Measurements from ENCODE around the gene FLT3. TPM values are rescaled to one million over a fixed set of nuclear protein-coding genes. Genes with fewer than 3 reads are reported as not detected.
"Not testable (repeated sequence)": the region's sequence is repeated elsewhere in the genome, so short reads cannot be mapped to it uniquely, and the experiment has no call there.

The FLT3 gene
- total RNA-seq, 2 experiments from 2014 or later, result not detected

GRCh38 chr13:27967736-27968315 lies 132.6 kb downstream of the FLT3 start:
- peak overlapping the region; percentile 46 for H3K27ac Mint-ChIP-seq
- peaks cover 2% of the 10 kb centered on the region for H3K4me1 Mint-ChIP-seq (ENCODE audit: low read depth)
- peaks cover 2% of the 10 kb centered on the region for H3K36me3 Mint-ChIP-seq (ENCODE audit: low read depth)
- peaks cover 75% of the 10 kb centered on the region for H3K27me3 Mint-ChIP-seq (ENCODE audit: low read depth)
- POLR2A ChIA-PET, result no interaction called here
- H3K9me3 Mint-ChIP-seq (ENCODE audit: insufficient read depth), result no peaks in the 10 kb centered on the region
- peak overlapping the region; percentile 36 for H3K4me3 Mint-ChIP-seq
- ATAC-seq (no peak), DNase-seq (no peak)
- CTCF ChIA-PET, result interaction anchor here (0.9 kb wide), 1 partner anchor 606 kb away, joined by 3 read pairs; no protein-coding TSS in a partner anchor

GRCh38 chr13:27967203-27967735 lies 133.1 kb downstream of the FLT3 start:
- Mint-ChIP-seq H3K27ac (peak overlapping the region; percentile 46), H3K4me1 (ENCODE audit: low read depth) (peaks cover 2% of the 10 kb centered on the region)

DNA sequence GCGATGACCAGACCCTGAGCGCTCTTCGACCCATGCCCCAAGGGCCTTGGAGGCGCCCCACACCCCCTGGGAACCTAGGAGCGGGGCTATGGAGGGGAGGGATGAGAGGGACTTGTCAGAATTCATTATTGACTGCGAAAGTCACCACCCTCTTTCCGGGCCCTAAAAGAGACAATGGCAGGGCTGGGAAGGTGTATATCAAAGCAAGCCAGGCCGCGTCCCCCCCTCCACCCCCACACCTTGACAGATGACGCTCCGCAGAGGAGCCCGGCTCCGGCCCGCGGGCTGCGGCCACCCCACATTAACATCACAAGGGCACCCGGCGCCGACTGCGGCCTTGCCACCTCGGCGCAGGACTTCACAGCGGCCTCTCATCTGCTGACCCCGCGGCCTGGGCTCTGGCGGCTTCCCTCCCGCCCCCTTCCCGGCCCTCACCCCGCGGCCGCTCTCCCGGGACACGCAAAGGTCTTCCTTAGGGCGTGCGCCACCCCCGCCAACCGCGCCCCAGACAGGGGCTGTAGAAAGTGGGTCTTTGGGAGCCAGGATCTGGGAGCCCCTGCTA lies 133.7 kb downstream of the FLT3 start:
- CTCF ChIA-PET, result no interaction called here

More at GRCh38 chr13:27967203-27967735, 133.1 kb downstream of the FLT3 start:
- no peak for ATAC-seq
- POLR2A ChIA-PET, result no interaction called here
- H3K36me3 Mint-ChIP-seq (ENCODE audit: low read depth), result peaks cover 2% of the 10 kb centered on the region
- H3K9me3 Mint-ChIP-seq (ENCODE audit: insufficient read depth), result no peaks in the 10 kb centered on the region
- DNase-seq, result no peak
- peaks cover 79% of the 10 kb centered on the region for H3K27me3 Mint-ChIP-seq (ENCODE audit: low read depth)
- CTCF ChIA-PET, result interaction anchor here (0.9 kb wide), 1 partner anchor 605 kb away, joined by 3 read pairs; no protein-coding TSS in a partner anchor
- peak overlapping the region; percentile 8 for H3K4me3 Mint-ChIP-seq

GRCh38 chr13:27965740-27966640 lies 134.4 kb downstream of the FLT3 start:
- Mint-ChIP-seq H3K4me3 (no peak overlapping the region), H3K27me3 (ENCODE audit: low read depth) (peaks cover 81% of the 10 kb centered on the region), H3K9me3 (ENCODE audit: insufficient read depth) (no peaks in the 10 kb centered on the region), H3K4me1 (ENCODE audit: low read depth) (peaks cover 6% of the 10 kb centered on the region), H3K36me3 (ENCODE audit: low read depth) (peaks cover 2% of the 10 kb centered on the region), H3K27ac (no peak overlapping the region)
- ChIA-PET CTCF (interaction anchor here (2.4 kb wide), 1 partner anchor 12 kb away, joined by 8 read pairs; no protein-coding TSS in a partner anchor), POLR2A (no interaction called here)
- DNase-seq, result no peak
- ATAC-seq, result no peak

More for the DNA sequence above, 133.7 kb downstream of the FLT3 start:
- Mint-ChIP-seq H3K9me3 (ENCODE audit: insufficient read depth) (no peaks in the 10 kb centered on the region), H3K27me3 (ENCODE audit: low read depth) (peaks cover 84% of the 10 kb centered on the region), H3K27ac (no peak overlapping the region), H3K4me3 (no peak overlapping the region), H3K4me1 (ENCODE audit: low read depth) (peaks cover 2% of the 10 kb centered on the region), H3K36me3 (ENCODE audit: low read depth) (peaks cover 2% of the 10 kb centered on the region)
- ATAC-seq, result no peak
- no peak for DNase-seq
- POLR2A ChIA-PET, result no interaction called here

- ChIA-PET POLR2A (no interaction called here), CTCF (interaction anchor here (2.4 kb wide), 1 partner anchor 12 kb away, joined by 8 read pairs; no protein-coding TSS in a partner anchor)
- H3K27ac Mint-ChIP-seq, result no peak overlapping the region
- H3K36me3 Mint-ChIP-seq (ENCODE audit: low read depth), result peaks cover 2% of the 10 kb centered on the region
- peaks cover 9% of the 10 kb centered on the region for H3K4me1 Mint-ChIP-seq (ENCODE audit: low read depth)
- DNase-seq (no peak), ATAC-seq (no peak)
- peaks cover 77% of the 10 kb centered on the region for H3K27me3 Mint-ChIP-seq (ENCODE audit: low read depth)
- no peaks in the 10 kb centered on the region for H3K9me3 Mint-ChIP-seq (ENCODE audit: insufficient read depth)
- H3K4me3 Mint-ChIP-seq, result no peak overlapping the region
These were observed 135.0 kb downstream of the FLT3 start for GRCh38 chr13:27965343-27965739.

DNA sequence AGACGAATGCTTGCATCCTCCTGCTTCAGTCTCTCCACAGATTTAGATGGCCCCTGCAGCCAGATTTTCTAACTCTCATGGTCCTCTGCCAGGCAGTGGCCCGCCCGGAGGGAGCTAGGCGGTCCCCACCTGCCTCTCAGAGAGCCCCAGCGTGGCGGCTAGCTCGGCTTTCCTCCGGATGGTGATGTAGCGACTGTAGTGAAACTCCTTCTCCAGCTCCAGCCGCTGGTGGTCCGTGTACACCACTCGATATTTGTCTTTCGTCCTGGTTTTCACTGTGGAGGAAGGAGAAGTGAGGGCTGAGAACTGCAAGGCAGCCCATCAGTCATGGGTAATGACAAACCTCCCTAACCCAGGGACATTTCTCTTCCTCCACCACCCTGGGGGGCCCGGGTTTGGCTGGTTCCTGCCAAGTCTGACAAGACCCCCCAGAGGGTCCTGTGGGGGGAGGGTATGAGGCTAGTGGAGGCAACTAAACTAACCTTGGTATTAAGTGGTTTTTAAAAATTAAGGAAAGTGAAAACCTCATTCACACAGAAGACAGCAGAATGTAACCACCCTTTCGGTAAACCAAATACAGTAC lies 135.5 kb downstream of the FLT3 start:
- Mint-ChIP-seq H3K27ac (no peak overlapping the region), H3K9me3 (ENCODE audit: insufficient read depth) (no peaks in the 10 kb centered on the region), H3K4me1 (ENCODE audit: low read depth) (peaks cover 13% of the 10 kb centered on the region), H3K4me3 (no peak overlapping the region), H3K27me3 (ENCODE audit: low read depth) (peaks cover 77% of the 10 kb centered on the region), H3K36me3 (ENCODE audit: low read depth) (peaks cover 2% of the 10 kb centered on the region)
- no peak for ATAC-seq
- POLR2A ChIA-PET, result no interaction called here
- no peak for DNase-seq
- CTCF ChIA-PET, result interaction anchor here (2.4 kb wide), 1 partner anchor 11 kb away, joined by 8 read pairs; no protein-coding TSS in a partner anchor

GRCh38 chr13:27964206-27964605 lies 136.2 kb downstream of the FLT3 start:
- ATAC-seq; H3K36me3 Mint-ChIP-seq (ENCODE audit: low read depth); POLR2A ChIA-PET; H3K27ac Mint-ChIP-seq; H3K9me3 Mint-ChIP-seq (ENCODE audit: insufficient read depth); H3K4me3 Mint-ChIP-seq; DNase-seq: not testable (repeated sequence)
- peaks cover 16% of the 10 kb centered on the region for H3K4me1 Mint-ChIP-seq (ENCODE audit: low read depth)
- CTCF ChIA-PET, result interaction anchor here (2.4 kb wide), 1 partner anchor 10 kb away, joined by 8 read pairs; no protein-coding TSS in a partner anchor
- peaks cover 75% of the 10 kb centered on the region for H3K27me3 Mint-ChIP-seq (ENCODE audit: low read depth)

DNA sequence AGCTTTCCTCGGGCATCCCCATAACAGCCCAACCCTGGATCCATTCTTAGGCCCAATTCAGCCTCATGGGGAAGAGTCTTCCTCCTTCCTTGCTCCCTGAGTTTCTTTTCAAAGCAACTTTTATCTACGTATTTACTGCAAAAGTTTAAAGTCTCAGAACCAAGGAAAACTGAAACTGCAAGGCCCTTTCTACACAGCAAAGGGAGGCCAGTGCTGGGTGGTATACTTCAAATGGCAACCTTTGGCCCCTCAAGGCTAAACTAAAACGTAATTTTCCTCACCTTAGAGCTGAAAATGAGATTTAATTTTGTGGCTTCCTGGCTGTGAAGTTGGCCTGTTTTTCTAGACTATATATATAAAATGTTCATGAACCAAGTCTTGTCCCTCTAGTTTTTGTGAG lies 136.9 kb downstream of the FLT3 start:
- H3K4me3 Mint-ChIP-seq, result no peak overlapping the region
- DNase-seq (no peak), ATAC-seq (no peak)
- no peaks in the 10 kb centered on the region for H3K36me3 Mint-ChIP-seq (ENCODE audit: low read depth)
- H3K27ac Mint-ChIP-seq, result no peak overlapping the region
- ChIA-PET POLR2A (no interaction called here), CTCF (no interaction called here)
- H3K4me1 Mint-ChIP-seq (ENCODE audit: low read depth), result peaks cover 16% of the 10 kb centered on the region
- peaks cover 76% of the 10 kb centered on the region for H3K27me3 Mint-ChIP-seq (ENCODE audit: low read depth)
- H3K9me3 Mint-ChIP-seq (ENCODE audit: insufficient read depth), result no peaks in the 10 kb centered on the region

GRCh38 chr13:27962982-27963381 lies 137.4 kb downstream of the FLT3 start:
- no peak for ATAC-seq

GRCh38 chr13:27962128-27962841 lies 138.1 kb downstream of the FLT3 start:
- no peaks in the 10 kb centered on the region for H3K36me3 Mint-ChIP-seq (ENCODE audit: low read depth)
- ATAC-seq (no peak), DNase-seq (no peak)
- no peaks in the 10 kb centered on the region for H3K9me3 Mint-ChIP-seq (ENCODE audit: insufficient read depth)
- H3K27me3 Mint-ChIP-seq (ENCODE audit: low read depth), result peaks cover 71% of the 10 kb centered on the region
- H3K4me1 Mint-ChIP-seq (ENCODE audit: low read depth), result peaks cover 13% of the 10 kb centered on the region
- ChIA-PET CTCF (interaction anchor here (0.9 to 1.5 kb wide), 3 partner anchors 9 to 136 kb away, joined by 3 to 9 read pairs (median 6); no protein-coding TSS in a partner anchor), POLR2A (no interaction called here)
- no peak overlapping the region for H3K27ac Mint-ChIP-seq
- no peak overlapping the region for H3K4me3 Mint-ChIP-seq

More at GRCh38 chr13:27962982-27963381, 137.4 kb downstream of the FLT3 start:
- no peak for DNase-seq
- Mint-ChIP-seq H3K4me3 (no peak overlapping the region), H3K27me3 (ENCODE audit: low read depth) (peaks cover 75% of the 10 kb centered on the region), H3K9me3 (ENCODE audit: insufficient read depth) (no peaks in the 10 kb centered on the region), H3K27ac (no peak overlapping the region), H3K4me1 (ENCODE audit: low read depth) (peaks cover 15% of the 10 kb centered on the region), H3K36me3 (ENCODE audit: low read depth) (no peaks in the 10 kb centered on the region)
- ChIA-PET CTCF (interaction anchor here (1.5 kb wide), 1 partner anchor 9 kb away, joined by 9 read pairs; no protein-coding TSS in a partner anchor), POLR2A (no interaction called here)
